GM19099 (cell line): ENCODE measurements around the gene LSM7.

Experiments
- POLR2A ChIP-seq: IDR thresholded peaks from 3 replicates; pipeline ENCODE4 v1.6.1; 2011; ENCODE audit warnings: low read depth; ENCODE audit not compliant: insufficient read length; ENCODE audit errors: extremely low read depth

LSM7 gene

DNA sequence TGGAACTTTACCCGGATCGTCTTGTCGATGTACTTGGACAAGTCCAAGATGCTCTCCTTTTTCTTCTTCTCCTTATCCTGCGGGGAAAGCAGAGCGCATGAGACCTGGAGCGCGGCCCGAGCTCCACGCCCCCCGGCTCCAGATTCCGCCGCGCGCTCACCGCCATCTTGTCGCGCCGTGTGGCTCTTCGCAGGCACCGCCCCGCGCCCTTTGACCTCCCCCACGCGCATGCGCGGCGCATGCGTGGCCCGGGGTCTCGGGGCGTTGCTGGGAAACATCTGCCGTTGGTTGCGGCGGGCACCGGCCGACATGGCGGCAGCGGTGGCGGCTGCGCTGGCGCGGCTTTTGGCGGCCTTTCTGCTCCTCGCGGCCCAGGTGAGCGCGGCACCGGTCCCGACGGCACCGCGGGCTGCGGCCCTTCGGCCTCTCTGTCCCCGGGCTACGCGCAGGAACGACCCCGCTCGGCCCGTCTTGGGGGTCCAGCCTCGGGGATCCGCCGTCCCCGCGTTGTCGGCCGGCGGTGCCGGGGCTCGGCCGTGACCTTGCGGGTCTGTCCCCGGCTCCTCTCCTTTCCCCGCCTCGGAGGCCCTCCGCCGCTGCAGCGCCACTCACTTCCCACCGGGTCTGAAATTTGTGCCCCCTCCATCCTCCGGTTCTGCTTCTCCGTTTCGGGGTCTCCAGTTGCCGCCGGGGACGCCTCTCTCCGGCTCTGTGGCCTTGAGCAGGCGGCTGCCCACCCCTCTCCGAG, at the start of gene LSM7, which contains the start of gene SPPL2B:
TSS of gene LSM7 (minus strand) at position 186 of the 748 bp plus-strand sequence. CDS start at position 166, 20 bp downstream.
TSS of gene SPPL2B (plus strand) at position 284 of the 748 bp plus-strand sequence. CDS start at position 310, 26 bp downstream.
- TF ChIP-seq POLR2A: peak; percentile 91

DNA sequence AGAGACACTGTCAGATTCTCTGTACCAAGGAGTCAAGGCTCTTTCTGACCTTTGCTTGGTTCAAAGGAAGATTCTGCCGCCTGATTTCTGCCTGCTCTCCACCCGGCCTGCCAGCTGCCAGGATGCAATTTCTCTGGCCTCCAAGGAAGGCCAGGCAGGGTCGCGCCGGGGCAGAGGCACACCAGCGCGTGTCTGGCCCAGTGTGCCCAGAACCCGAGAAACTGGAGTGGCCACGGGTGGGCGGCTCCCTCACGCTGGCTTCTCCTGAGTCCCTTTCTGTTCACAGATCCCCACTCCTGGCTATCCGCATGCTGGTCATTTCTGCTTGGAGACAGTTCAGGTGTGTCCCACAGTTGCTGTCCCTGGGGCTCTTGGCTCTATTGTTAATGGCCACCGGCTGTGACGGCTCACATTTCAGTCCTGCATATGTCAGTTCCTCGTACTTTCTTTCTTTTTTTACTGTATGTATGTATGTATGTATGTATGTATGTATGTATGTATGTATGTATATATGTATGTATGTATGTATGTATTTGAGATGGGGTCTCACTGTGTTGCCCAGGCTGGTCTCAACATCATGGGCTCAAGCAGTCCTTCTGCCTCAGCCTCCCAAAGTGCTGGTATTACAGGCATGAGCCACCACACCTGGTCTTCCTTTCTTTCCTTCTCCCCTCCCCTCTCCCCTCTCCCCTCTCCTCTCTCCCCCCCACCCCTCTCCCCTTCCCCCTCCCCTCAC, 48.6 kb upstream of the LSM7 start:
- TF ChIP-seq POLR2A: no peak

DNA sequence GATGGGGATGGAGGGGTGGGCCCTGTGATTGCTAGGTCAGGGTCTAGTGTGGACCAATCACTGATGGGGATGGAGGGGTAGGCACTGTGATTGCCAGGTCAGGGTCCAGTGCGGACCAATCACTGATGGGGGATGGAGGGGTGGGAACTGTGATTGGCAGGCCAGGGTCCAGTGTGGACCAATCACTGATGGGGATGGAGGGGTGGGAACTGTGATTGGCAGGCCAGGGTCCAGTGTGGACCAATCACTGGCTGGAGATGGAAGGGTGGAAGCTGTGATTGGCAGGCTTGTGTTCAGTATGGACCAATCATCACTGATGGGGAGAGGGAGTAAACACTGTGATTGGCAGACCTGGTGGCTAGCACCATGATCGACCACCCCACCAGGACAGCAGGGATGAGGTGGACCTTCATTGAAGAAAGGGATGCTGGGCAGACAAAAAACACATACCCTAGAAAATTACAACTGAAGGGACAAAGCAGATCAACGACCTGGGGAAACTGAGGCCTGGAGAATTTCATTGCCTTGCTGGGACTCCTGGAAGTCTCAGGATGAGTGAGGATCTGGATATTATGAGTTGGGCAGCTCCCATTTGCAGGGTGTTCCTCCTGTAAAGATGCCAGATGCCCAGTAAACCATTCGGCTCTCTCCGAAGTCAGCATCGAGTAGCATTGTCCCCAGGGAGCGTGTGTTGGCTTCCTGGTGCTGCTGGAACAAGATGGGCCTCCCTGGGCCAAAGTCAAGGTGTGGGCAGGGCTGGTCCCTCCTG, 47.2 kb upstream of the LSM7 start:
- TF ChIP-seq POLR2A: no peak

DNA sequence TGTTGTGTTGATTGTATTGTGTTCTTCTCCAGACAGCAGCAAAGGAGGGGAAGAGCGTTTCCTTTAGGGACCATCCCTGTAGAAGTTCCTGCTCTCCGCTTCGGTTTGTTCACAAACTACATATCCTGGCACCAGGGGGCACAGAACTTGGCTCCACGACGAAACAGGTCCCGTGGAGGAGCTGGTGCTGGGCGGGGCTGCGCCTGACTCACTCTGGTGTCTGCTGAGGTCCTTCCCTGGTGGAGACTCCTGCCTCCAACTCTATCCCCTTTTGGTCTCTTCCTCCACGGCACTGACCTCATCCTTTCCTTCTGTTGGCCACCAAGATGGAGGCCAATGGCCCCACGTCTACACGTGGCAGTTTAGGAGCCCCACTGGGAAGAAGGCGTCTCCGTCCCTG, 46.4 kb upstream of the LSM7 start:
- no peak for TF ChIP-seq POLR2A

DNA sequence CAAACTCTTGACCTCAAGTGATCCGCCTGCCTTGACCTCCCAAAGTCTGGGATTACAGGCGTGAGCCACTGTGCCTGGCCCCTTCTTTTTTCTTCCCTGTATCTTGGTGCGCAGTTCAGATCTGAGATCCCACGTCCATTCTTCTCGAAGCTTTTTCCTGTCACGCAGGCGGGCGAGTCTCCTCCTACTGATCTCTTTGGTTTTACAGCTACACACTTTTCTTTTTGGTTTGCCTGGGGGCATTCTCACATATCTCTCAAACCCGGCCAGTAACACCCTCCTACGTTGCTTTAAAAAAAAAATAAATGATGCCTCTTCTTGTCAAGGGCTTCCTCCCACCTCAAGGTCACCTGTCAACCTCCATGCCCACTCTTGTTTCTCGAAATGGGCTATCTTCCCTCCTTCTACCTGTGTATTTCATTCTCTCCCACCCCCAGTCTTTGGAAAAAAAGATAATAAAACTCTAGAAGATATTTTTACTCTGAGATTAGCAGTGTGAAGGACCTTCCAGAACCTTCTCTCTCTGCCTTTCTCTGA, 43.8 kb upstream of the LSM7 start:
- TF ChIP-seq POLR2A: no peak

DNA sequence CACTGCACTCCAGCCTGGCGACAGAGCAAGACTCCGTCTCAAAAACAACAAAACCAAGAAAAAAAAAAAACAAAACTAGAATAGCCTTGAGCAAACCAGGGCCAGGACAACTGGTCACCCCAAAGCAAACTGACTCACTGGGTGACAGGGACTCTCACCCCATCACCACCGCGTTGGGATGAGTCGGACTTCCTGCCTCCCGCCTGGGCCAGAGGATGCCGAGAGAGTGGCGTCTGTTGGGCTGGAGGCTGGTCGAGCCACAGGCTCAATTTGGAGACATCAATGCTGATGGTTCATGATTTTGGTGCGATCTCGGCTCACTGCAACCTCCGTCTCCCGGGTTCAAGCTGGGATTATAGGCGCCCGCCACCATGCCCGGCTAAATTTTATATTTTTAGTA, 43.3 kb upstream of the LSM7 start:
- TF ChIP-seq POLR2A: no peak

DNA sequence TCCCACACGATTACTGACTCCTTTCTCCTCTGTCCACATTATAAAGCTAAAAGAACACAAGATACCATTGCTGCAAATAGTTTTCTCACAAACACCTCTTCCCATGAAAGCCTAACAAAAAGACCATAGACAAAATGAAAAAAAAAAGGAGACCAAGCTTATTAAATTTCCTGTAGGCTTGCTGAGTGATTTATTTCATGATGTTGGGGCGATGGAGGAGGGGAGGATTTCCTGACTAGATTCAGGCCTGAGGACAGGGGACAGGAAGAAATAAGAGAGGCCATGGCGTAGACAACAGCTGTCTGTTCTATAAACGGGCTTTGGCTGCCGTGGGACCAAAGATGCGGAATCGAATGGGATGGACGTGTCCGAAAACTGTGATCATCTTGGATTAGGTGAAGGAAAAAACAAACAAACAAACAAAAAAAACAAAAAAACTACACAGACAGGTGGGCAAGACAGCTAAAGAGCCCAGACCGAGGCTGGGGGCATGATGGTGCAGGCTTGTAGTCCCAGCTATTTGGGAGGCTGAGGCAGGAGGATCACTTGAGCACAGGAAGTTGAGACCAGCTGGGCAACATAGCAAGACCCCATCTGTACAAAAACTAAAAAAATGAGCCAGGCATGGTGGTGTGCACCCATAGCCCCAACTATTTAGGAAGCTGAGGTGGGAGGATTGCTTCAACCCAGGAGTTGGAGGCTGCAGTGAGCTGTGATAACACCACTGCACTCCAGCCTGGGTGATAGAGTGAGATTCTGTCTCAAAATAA, 37.0 kb upstream of the LSM7 start:
- no peak for TF ChIP-seq POLR2A

DNA sequence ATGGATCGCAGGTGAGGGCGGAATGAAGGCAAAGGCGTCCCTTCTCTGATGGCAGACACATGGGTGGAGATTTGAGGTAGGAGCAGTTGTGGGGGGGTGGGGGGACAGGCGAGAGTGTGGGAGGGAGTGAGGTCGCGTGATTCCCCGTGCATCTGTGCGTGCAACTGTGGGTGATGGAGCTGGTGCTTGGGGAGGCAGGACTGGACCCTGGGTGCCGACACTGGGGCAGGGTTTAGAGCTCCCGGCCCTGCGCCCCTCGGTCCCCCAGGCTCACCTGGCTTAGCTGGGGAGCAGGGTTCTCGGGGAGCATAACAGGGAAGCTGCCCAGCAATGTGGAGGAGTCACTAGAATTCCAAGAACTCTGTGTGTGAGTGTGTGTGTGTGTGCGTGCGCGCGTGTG, 35.0 kb upstream of the LSM7 start:
- TF ChIP-seq POLR2A: no peak

DNA sequence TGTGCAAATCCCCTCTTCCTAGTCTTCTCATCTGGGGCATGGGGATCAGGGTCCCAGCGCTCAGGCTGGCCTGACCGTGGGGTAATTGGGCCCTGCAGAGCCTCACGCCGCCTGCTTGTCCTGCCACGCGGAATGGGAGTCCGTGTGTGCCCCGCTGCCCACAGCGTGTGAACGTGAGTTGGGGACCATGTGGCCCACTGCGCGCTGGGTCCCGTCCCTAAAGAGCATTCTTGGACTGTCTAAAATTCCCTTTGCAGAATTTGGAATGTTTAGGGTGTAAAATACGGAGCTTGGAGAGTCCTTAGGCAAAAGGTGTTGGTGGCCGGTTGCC, 34.5 kb upstream of the LSM7 start:
- no peak for TF ChIP-seq POLR2A

DNA sequence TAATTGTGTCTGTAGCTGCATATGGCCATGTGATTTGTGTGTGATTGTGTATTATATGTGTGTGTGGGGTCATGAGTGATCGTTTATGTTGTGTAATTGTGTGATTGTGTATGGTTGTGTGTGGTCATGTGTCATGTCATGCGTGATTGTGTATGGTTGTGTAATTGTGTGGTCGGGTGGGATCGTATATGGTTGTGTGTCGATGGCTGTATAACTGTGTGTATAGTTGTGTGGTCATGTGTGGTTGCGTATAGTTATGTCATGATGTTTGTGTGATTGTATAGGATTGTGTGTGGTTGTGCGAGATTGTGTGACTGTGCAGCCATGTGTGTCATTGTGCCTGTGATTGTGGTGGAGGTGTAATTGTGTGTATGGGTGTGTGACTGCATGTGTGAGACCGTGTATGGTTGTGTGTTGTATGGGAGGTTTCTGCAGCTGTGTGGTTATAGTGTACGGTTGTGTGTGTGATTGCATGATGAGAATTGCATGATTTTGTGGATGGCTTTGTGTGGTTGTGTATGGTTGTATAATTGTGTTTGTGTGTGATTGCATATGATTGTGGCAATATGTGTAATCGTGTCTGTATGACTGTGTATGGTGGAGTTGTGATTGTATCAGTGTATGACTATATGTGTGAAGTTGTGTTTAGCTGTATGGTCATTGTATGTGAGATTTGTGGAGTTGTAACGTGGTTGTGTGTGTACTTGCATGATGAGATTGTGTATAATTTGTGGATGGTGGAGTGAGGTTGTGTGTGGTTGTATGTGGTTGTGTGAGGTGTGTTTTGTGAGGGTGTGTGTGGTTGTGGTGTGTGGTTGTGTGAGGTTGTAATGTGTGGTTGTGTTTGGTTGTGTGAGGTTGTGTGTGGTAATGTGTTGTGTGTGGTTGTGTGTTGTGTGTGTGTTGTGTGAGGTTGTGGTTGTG, 33.9 kb upstream of the LSM7 start:
- TF ChIP-seq POLR2A: no peak

DNA sequence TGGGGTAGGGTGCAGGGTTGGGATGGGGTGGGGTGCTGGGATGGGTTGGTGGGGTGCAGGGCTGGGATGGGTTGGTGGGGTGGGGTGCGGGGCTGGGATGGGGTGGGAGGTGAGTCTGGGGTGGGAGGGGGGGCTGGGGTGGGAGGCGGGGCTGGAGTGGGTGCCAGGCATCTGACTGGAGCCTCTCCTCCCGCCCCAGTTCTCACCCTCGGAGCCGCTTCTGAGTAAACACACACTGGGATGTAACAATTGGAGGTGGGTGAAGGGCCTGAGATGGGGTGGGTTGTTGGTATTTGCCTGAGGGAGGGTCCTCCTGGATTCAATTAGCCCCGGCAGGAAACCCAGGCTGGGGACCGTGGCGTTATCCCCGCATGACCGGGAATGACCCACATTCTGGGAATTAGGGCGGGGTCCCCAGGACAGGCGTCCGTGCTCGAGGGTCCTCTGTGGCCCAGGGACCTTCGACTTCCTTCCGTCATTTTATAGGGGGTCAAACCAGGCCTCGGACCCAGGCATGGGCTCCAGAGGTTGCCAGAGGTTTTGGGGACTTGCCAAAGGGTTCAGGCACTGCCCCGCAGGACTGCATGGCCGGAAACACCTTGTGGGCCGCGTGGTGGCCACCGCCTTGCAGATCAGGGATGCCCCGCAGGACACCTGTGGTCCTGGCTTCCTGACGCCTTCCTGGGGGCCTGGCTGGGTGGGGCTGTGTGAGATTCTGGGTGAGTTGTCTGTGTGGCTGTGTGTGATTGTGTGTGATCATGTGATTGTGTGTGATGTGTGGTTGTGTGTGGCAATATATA, 33.1 kb upstream of the LSM7 start:
- no peak for TF ChIP-seq POLR2A

DNA sequence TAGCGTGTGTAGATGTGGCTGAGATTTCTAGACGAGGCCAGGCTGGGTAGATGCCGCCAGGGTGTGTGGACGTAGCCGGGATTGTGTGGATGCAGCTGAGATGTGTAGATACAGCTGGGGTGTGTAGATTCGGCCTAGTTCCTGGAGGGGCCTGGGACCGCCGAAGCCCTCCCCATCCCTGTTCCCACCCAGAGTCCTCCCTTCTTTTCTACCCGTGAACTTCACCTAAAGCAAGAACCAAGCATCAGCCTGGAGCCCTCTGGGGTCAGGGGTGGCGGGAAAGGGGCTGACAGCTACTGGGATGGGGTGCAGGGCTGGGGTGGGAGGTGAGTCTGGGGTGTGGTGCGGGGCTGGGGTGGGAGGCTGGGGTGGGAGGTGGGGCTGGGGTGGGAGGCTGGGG, 32.4 kb upstream of the LSM7 start:
- no peak for TF ChIP-seq POLR2A
